Uterus (tissue), 4 donors: ENCODE results near the gene ITPR1. TPM values are rescaled to one million over a fixed set of nuclear protein-coding genes. Genes with fewer than 3 reads are reported as not detected.

Experiments used
- DNase-seq, 2 donors: peaks; one replicate each; pipeline ENCODE4 v3.0.0-alpha.2; 2019 to 2020
- H3K27ac ChIP-seq, 2 donors: fragments of 200-600 bp; sonication (generic); 1 replicate in 1 of 2; 2 replicates in 1 of 2; pipeline ENCODE4 v1.5.1; 2016 to 2018
- H3K27me3 ChIP-seq, 2 donors: fragments of 200-600 bp; sonication (generic); one replicate each; pipeline ENCODE4 v1.5.1; 2018 to 2019; ENCODE audit warnings: control low read depth in 1 of 2
- H3K36me3 ChIP-seq, 2 donors: fragments of 200-600 bp; sonication (generic); one replicate each; pipeline ENCODE4 v1.5.1; 2019; ENCODE audit warnings: control low read depth in 1 of 2
- H3K4me1 ChIP-seq, 2 donors: fragments of 200-600 bp; sonication (generic); one replicate each; pipeline ENCODE4 v1.5.1; 2018 to 2019; ENCODE audit warnings: control low read depth in 1 of 2
- H3K4me3 ChIP-seq, 2 donors: fragments of 200-600 bp; sonication (generic); 1 replicate in 1 of 2; 2 replicates in 1 of 2; pipeline ENCODE4 v1.5.1; 2018 to 2019; ENCODE audit warnings: mild to moderate bottlenecking in 1 of 2
- H3K9me3 ChIP-seq, 2 donors: fragments of 200-600 bp; sonication (generic); one replicate each; pipeline ENCODE4 v1.5.1; 2019; ENCODE audit warnings: control low read depth in 1 of 2
- POLR2A ChIP-seq, 2 donors: fragments of 450-650 bp; IDR thresholded peaks; one replicate each; pipeline ENCODE4 v1.6.1; 2016; ENCODE audit warnings: antibody characterized with exemption in 2 of 2, mild to moderate bottlenecking in 1 of 2, moderate library complexity in 1 of 2
- intact Hi-C: fragments of 100-400 bp; cut with DNase I; formaldehyde crosslinking; loops from one replicate; pipeline ENCODE4 v1.15.1; 2023; ENCODE audit warnings: low total_unique reads
- total RNA-seq, 4 donors: library from RNA; depleted of rRNA in 3 of 4; stranded (reverse); fragments of >200 nt in 3 of 4; gene quantifications; one replicate each; pipeline versions ENCODE4 v1.1.0 to v1.2.4, GENCODE V29; 2014 to 2023
- TF ChIP-seq, protein P1 (sequence below), 4 experiments: fragments of 200-600 bp in 2 of 4; fragments of 450-650 bp in 2 of 4; sonication (generic) in 2 of 4; IDR thresholded peaks; one replicate each; pipeline ENCODE4 v1.5.1; 2016 to 2019; ENCODE audit warnings: antibody characterized with exemption in 4 of 4, mild to moderate bottlenecking in 2 of 4, moderate library complexity in 1 of 4
- donor health status: DM: yes; HTN: yes; CAD: no.

The ITPR1 gene
- total RNA-seq, 4 donors from 2014 or later = 98.2 to 224 (median 141) TPM

GRCh38 chr3:4748127-4748526 is 255.0 kb downstream of the ITPR1 start:
- no peak for DNase-seq
- no peaks in the 10 kb centered on the region for H3K36me3 ChIP-seq
- no peak overlapping the region for H3K4me3 ChIP-seq
- intact Hi-C loops = no loop called here
- no peak for TF ChIP-seq POLR2A (IDR thresholded peaks at IDR 0.05)
- TF ChIP-seq, protein P1, sequence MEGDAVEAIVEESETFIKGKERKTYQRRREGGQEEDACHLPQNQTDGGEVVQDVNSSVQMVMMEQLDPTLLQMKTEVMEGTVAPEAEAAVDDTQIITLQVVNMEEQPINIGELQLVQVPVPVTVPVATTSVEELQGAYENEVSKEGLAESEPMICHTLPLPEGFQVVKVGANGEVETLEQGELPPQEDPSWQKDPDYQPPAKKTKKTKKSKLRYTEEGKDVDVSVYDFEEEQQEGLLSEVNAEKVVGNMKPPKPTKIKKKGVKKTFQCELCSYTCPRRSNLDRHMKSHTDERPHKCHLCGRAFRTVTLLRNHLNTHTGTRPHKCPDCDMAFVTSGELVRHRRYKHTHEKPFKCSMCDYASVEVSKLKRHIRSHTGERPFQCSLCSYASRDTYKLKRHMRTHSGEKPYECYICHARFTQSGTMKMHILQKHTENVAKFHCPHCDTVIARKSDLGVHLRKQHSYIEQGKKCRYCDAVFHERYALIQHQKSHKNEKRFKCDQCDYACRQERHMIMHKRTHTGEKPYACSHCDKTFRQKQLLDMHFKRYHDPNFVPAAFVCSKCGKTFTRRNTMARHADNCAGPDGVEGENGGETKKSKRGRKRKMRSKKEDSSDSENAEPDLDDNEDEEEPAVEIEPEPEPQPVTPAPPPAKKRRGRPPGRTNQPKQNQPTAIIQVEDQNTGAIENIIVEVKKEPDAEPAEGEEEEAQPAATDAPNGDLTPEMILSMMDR (IDR thresholded peaks at IDR 0.05) = no peak
- H3K9me3 ChIP-seq = no peaks in the 10 kb centered on the region
- peaks cover 10 to 20% of the 10 kb centered on the region in 2 donors for H3K4me1 ChIP-seq
- H3K27me3 ChIP-seq = no peaks in the 10 kb centered on the region
- H3K27ac ChIP-seq = peak overlapping the region in 1 of 2 donors; percentile 98

- intact Hi-C loops = no loop called here
- TF ChIP-seq, protein P1 (IDR thresholded peaks at IDR 0.05) = no peak
- TF ChIP-seq POLR2A (IDR thresholded peaks at IDR 0.05) = no peak
- no peak for DNase-seq
- H3K4me3 ChIP-seq = no peak overlapping the region
- no peaks in the 10 kb centered on the region for H3K9me3 ChIP-seq
- H3K27me3 ChIP-seq = no peaks in the 10 kb centered on the region
- H3K36me3 ChIP-seq = no peaks in the 10 kb centered on the region
- peaks cover 10 to 20% of the 10 kb centered on the region in 2 donors for H3K4me1 ChIP-seq
- peak overlapping the region; percentile 87 to 98 for H3K27ac ChIP-seq
Observed at GRCh38 chr3:4748701-4749378, 255.7 kb downstream of the ITPR1 start.

GRCh38 chr3:4749567-4750002 is 256.4 kb downstream of the ITPR1 start:
- TF ChIP-seq, protein P1 (IDR thresholded peaks at IDR 0.05) = no peak
- no peak for TF ChIP-seq POLR2A (IDR thresholded peaks at IDR 0.05)
- peak overlapping the region; percentile 87 to 98 for H3K27ac ChIP-seq
- intact Hi-C loops = no loop called here
- no peaks in the 10 kb centered on the region for H3K9me3 ChIP-seq
- no peak overlapping the region for H3K4me3 ChIP-seq
- no peak for DNase-seq
- no peaks in the 10 kb centered on the region for H3K36me3 ChIP-seq
- H3K27me3 ChIP-seq = no peaks in the 10 kb centered on the region
- H3K4me1 ChIP-seq = peaks cover 10 to 20% of the 10 kb centered on the region in 2 donors

GRCh38 chr3:4750306-4750968 is 257.3 kb downstream of the ITPR1 start:
- Histone ChIP-seq H3K27ac (peak overlapping the region; percentile 87 to 98), H3K4me3 (no peak overlapping the region), H3K27me3 (no peaks in the 10 kb centered on the region), H3K4me1 (peaks cover 10 to 20% of the 10 kb centered on the region in 2 donors), H3K9me3 (no peaks in the 10 kb centered on the region), H3K36me3 (no peaks in the 10 kb centered on the region)
- peak; percentile 68 to 86 for DNase-seq
- intact Hi-C loops = no loop called here
- no peak for TF ChIP-seq POLR2A (IDR thresholded peaks at IDR 0.05)
- TF ChIP-seq, protein P1 (IDR thresholded peaks at IDR 0.05) = no peak

DNA sequence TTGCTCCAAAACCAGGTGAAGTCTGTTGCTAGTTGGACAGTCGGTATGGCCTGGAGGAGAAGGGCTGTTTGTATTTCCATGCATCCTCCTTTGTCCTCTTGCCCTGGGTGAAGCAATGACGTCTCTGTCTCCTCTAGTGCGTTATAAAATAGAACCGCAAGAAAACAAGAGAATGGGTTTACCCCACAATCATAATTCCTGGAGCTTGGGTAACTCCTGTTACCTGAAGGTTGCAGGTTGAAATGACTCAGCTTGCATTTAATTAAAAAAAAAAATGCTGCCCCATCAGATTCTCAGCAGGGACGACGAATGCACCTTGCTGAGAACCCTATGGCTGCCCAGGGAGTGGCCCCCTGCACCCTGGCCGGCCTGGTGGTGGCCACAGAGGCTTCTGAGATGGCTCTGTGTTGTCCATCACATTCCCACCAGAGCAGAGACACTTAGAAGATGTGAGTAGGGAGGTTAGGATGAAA is 257.9 kb downstream of the ITPR1 start:
- DNase-seq = no peak
- Histone ChIP-seq H3K36me3 (no peaks in the 10 kb centered on the region), H3K9me3 (no peaks in the 10 kb centered on the region), H3K4me3 (no peak overlapping the region), H3K27ac (peak overlapping the region; percentile 87 to 98), H3K27me3 (no peaks in the 10 kb centered on the region), H3K4me1 (peaks cover 10 to 20% of the 10 kb centered on the region in 2 donors)
- intact Hi-C loops = no loop called here
- TF ChIP-seq, protein P1 (IDR thresholded peaks at IDR 0.05) = no peak
- no peak for TF ChIP-seq POLR2A (IDR thresholded peaks at IDR 0.05)
